Cardiac muscle cell (in vitro differentiated cells and primary cell): Measurements from ENCODE around the gene FHL3. TPM values are rescaled to one million over a fixed set of nuclear protein-coding genes. Genes with fewer than 3 reads are reported as not detected.

Experiments used
- DNase-seq, 2 donors: peaks; one replicate each; pipeline versions ENCODE4 v3.0.0 to v3.0.0-alpha.2; 2010 to 2017; ENCODE audit warnings: low read depth in 1 of 2, low spot score in 1 of 2
- H3K27ac ChIP-seq: fragments of 200-600 bp; sonication (generic); 2 replicates; pipeline ENCODE4 v1.5.1; 2016
- H3K27me3 ChIP-seq: fragments of 200-600 bp; sonication (generic); 2 replicates; pipeline ENCODE4 v1.6.0; 2016; ENCODE audit warnings: control low read depth
- H3K36me3 ChIP-seq: fragments of 200-600 bp; sonication (generic); 2 replicates; pipeline ENCODE4 v1.5.1; 2016; ENCODE audit warnings: control low read depth
- H3K4me1 ChIP-seq: fragments of 200-600 bp; sonication (generic); 2 replicates; pipeline ENCODE4 v1.8.1; 2017; ENCODE audit warnings: low read depth, mild to moderate bottlenecking, mixed run types
- H3K4me3 ChIP-seq: fragments of 200-600 bp; sonication (generic); 2 replicates; pipeline ENCODE4 v1.5.1; 2016; ENCODE audit warnings: mild to moderate bottlenecking
- H3K9me3 ChIP-seq: fragments of 200-600 bp; sonication (generic); 2 replicates; pipeline ENCODE4 v1.5.1; 2017; ENCODE audit warnings: low read depth, mild to moderate bottlenecking, control low read depth
- CTCF ChIP-seq: IDR thresholded peaks from 2 replicates; pipeline ENCODE4 v1.5.1; 2012; ENCODE audit warnings: low read depth, mild to moderate bottlenecking, low read length
- polyA plus RNA-seq: library from polyadenylated mRNA; unstranded; fragments of >200 nt; fragmentation: Nextera tagmentation; extraction: Ambion mirVana; gene quantifications from 2 replicates; pipeline ENCODE4 v1.2.1, GENCODE V29; 2016
- total RNA-seq: library from RNA; depleted of rRNA; stranded (reverse); fragments of >200 nt; gene quantifications from 2 replicates; pipeline ENCODE4 v1.2.3, GENCODE V29; 2016

FHL3 gene
- total and polyA plus RNA-seq, 2 experiments from 2014 or later, result 33.0 to 47.4 TPM

GRCh38 chr1:38047603-38048141 lies 42.4 kb upstream of the FHL3 start:
- TF ChIP-seq CTCF, result no peak
- H3K4me1 ChIP-seq, result no peaks in the 10 kb centered on the region
- no peaks in the 10 kb centered on the region for H3K9me3 ChIP-seq

DNA sequence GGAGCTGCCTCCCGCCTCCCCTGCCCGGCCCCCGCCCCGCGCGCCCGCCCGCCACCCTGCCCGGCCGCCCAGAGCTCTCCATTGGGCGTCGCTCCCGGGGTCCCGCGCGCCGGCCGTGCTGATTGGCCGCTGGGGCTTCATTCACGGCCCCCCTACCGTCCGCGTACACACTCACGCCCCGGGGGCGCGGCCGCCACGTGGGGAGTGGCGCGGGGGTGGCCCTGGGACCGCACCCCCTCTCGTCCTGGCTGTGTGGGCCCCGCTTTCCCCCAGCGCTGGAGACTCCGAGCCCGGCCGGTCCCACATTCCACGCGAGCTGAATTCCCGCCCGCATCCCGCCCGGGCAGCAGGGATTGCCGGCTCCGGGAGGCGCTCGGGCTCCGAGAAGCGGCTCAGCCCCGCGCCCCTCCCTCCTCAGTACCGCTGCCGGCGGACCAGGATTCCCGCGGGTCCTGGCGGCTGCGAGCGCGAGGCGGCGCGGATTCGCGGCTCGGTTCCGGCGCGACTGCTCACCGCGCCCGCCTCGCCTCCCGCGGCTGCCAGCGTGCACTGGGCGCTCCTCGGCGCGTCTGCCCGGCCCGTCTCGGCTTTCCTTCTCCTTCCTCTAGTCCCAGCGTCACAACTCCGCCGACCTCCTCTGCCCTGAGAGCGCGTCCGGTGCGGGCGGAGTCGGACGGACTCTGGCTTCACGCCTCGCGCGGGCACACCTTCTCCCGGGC lies 41.7 kb upstream of the FHL3 start:
- no peaks in the 10 kb centered on the region for H3K36me3 ChIP-seq
- no peak overlapping the region for H3K27ac ChIP-seq
- H3K4me1 ChIP-seq, result no peaks in the 10 kb centered on the region
- peak; percentile 8 for TF ChIP-seq CTCF
- H3K9me3 ChIP-seq, result no peaks in the 10 kb centered on the region
- peaks cover 80% of the 10 kb centered on the region for H3K27me3 ChIP-seq
- peak overlapping the region; percentile 67 for H3K4me3 ChIP-seq
- peak; percentile 81 to 91 for DNase-seq

More at GRCh38 chr1:38047603-38048141, 42.4 kb upstream of the FHL3 start:
- H3K27ac ChIP-seq, result no peak overlapping the region
- H3K4me3 ChIP-seq, result peak overlapping the region; percentile 67
- DNase-seq, result peak; percentile 42 to 68
- H3K36me3 ChIP-seq, result no peaks in the 10 kb centered on the region
- peaks cover 80% of the 10 kb centered on the region for H3K27me3 ChIP-seq

DNA sequence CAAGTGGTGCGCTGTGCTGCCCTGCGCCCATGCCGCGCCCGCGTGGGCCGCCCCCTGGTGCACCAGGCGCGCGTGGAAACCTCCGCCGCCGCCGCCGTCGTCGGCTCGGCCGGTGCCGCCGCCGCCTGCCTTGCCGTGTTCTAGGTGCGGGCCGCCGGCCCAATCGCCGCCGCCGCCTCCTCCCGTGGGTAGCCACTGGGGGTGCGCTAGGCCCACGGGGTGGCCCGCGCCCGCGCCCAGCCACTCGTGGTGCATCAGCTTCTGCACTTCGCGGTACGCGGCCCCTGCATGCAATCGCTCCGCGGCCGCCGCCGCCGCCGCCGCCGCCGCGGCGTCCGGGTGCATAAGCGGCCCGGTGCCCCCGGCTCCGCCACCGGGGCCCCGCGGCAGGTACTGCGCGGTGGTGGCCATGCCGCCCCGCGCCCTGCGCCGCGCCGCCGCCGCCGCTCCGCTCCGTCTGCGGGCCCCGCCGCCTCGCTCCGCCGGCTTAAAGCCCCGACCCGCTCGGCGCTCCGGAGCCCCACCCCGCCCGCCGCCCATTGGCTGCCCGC lies 41.1 kb upstream of the FHL3 start, which contains the start of gene POU3F1:
Gene POU3F1 (minus strand): TSS at position 461 of the 551 bp plus-strand sequence. CDS start 50 bp downstream, at position 411.
- H3K9me3 ChIP-seq, result no peaks in the 10 kb centered on the region
- H3K27ac ChIP-seq, result no peak within 1 kb of the TSS
- DNase-seq, result no peak
- H3K4me1 ChIP-seq, result no peaks in the 10 kb centered on the region
- TF ChIP-seq CTCF, result no peak
- H3K27me3 ChIP-seq, result peaks cover 76% of the 10 kb centered on the region
- H3K4me3 ChIP-seq, result peak within 1 kb of the TSS; percentile 67
- H3K36me3 ChIP-seq, result no peaks in the 10 kb centered on the region

DNA sequence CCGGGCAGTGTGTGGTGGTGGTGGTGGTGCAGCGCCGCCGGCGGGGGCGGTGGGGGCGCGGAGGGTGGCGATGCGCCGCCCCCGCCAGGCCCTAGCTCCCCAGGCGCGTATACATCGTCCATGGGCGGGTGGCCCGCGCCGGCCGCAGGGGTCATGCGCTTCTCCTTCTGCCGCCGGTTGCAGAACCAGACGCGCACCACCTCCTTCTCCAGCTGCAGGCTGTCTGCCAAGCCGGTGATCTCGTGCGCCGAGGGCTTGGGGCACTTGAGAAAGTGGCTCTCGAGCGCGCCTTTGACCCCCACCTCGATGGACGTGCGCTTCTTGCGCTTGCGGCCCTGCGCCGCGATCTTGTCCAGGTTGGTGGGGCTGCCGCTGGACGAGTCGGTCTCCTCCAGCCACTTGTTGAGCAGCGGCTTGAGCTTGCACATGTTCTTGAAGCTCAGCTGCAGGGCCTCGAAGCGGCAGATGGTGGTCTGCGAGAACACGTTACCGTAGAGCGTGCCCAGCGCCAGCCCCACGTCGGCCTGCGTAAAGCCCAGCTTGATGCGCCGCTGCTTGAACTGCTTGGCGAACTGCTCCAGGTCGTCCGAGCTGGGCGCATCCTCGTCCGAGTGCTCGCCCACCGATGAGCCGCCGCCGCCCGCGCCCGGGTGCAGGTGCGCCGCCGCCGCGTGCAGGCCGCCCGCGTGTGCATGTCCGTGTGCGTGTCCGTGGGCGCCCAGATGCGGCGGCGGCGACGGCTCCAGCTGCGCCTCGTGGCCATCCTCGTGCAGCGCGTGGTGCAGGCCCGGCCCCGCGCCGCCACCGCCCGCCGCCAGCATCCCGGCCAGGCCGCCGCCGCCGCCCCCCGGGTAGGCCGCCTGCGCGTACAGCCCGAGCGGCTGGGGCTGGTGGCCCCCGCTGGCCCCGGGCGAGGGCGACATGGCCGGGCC lies 40.4 kb upstream of the FHL3 start:
- Histone ChIP-seq H3K27me3 (peaks cover 76% of the 10 kb centered on the region), H3K4me1 (no peaks in the 10 kb centered on the region), H3K27ac (no peak overlapping the region)

More for the DNA sequence above, 40.4 kb upstream of the FHL3 start:
- TF ChIP-seq CTCF, result no peak
- Histone ChIP-seq H3K36me3 (no peaks in the 10 kb centered on the region), H3K9me3 (no peaks in the 10 kb centered on the region), H3K4me3 (no peak overlapping the region)
- DNase-seq, result peak; percentile 20 to 35
